Stimulated activated CD4-positive, alpha-beta T cell treated with anti-CD3 and anti-CD28 coated beads, Interleukin-15, amount 100 ng/mL, for 48 hours (primary cell): Measurements from ENCODE around the gene SV2C.
A peak's percentile ranks its signal among the peaks of the same experiment; 100 is the strongest.

ENCODE experiments used
- DNase-seq, 2 donors: peaks; one replicate each; pipeline ENCODE4 v3.0.0-alpha.2; 2020; ENCODE audit warnings: low read depth in 2 of 2

The SV2C gene

DNA sequence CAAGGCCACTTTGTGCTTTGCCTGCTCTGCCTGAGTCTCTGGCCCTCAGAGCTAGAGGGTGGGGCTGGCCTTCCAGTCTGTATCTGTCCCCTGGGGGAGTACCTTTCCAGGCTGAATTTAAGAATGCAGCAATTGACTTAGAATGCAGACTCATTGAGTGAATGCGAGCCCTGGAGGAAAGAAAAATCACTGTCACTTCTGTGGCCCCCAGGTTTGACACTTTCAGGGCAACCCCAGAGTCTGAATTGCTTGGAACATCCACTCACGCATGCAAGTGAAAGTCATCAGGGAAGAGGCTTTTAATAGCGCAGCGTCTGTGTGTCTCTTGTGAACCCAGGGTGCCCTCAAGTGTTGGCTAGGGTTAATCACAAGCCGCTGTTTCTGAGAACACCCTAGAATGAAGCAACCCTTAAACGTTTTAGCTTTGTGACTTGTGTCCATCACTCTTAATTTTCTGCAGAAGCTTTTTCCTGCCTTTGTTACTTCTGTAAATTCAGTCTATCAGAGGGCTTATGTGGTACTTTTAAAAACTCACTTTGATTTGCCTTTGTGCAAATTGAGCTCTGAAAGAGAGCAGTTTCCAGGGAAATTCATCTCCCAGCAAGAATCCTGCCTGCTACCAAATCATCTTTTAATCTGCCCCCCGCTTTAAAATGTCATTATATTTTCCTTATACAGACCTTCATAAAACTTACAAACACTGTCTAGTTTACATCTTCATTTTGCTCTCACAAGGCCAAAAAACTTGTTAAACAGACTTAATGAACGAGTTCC is 173.1 kb downstream of the SV2C start:
- DNase-seq = peak; percentile 38 to 45

DNA sequence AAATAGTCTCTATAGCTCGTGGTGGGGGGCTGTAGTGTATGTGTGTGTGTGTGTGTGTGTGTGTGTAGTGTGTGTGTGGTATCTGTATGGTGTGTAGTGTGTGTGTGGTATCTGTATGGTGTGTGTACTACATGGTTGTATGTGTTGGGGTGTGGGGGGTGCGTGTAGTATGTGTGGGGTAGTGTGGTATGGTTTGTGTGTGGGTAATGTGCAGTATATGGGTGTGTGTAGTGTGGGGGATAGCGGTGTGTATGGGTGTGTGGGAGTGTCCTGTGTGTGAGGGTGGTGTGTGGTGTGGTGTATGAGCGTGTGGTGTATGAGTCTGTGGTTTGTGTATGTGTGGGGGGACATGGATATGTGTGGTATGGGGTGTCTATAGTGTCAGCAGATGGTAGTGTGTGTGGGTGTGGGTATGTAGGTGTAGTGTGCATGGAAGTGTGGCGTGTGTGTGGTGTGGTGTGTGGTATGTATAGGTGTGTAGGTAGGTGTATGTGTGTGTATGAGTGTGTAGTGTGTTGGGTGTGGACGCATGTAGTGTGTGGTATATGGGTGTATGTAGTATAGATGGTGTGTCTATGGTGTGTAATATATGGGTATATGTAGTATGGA is 174.1 kb downstream of the SV2C start:
- no peak for DNase-seq

DNA sequence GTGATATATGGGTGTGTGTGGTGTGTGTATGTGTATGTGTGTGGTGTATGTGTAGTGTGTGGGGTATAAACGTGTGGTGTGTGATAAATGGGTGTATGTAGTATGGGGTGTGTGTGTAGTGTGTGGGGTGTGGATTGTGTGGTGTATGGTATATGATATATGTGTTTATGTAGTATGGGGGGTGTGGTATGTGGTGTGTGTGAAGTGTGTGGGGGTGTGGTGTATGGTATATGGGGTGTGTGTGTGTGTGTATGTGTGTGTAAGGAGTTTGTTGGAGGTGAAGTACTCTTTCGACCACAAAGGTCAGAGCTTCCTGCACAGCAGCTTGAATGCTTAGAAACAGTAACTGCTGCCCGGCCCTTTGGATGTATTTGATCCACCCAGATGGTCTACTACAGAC is 174.7 kb downstream of the SV2C start:
- no peak for DNase-seq

DNA sequence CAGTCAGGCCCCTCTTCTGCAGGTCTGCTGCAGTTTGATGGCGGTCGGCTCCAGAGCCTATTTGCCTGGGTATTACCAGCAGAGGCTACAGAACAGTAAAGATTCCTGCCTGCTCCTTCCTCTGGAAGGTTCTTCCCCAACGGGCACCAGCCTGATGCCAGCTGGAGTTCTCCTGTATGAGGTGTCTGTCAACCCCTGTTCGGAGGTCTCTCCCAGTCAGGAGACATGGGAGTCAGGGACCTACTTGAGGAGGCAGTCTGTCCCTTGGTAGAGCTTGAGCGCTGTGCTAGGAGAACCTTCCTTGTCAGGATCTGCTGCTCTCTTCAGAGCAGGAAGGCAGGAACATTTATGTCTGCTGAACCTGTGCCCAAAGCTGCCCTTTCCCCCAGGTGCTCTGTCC is 181.5 kb downstream of the SV2C start:
- DNase-seq = no peak

DNA sequence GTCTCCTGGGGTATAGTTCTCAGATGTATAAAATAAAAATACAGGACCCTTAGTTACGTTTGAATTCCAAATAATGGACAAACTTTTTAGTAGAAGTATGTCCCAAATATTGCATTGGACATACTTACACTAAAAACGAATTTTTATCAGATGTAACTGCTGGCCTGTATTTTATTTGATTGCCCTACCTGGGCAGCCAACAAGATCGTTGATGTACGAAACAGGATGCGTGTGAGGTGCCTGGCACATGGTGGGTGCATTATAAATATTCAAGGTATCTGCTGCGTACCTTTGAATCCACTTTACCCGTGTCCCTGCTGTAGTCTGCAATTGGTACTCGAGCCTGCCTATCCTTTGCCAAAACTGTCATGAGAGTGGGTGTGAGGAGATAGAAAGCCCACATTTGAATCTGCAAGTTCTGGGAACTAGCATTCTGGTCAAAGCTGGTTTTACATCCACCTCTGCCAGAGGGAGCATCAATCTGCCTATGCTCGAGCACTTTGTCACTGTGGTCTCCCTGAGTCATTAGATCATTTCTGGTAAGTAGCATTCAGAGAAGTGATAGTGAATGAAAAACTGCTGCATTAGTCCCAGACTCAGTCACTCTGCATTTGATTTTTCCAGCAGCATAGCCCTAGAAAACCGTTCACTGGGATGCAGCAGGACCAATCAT is 186.2 kb downstream of the SV2C start:
- DNase-seq = peak; percentile 40 to 50

DNA sequence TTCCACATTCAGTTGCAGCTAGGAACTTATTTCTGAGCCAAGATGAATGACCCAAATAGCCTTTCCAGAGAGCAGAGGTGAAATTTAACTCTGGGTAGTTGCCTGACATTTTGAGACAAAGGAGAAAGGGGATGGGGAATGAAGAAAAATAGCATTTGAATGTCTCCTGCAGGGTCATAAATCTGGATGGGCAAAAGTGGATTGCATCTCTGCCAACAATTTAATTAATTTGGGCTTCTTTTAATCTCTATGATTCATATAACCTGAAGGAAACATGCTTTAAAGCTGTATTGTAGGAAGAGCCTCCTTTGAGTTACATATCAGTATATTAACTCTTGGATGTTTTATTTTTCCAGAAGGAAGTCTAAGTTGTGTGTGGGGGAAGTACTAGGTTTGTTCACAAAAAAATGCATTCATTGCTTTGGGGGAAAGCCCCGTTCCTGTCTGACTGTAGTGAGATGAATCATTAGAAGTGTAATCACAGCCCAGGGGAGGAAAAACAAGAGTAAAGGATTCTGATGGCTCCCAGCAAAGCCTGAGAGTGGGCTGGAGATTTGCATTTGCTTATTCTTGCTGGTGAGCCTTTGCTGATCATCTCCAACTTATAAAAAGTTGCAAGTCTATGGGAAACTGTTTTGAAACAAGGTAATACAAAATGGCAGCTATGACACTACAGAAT is 186.9 kb downstream of the SV2C start:
- peak in 1 of 2 donors; percentile 16 for DNase-seq

DNA sequence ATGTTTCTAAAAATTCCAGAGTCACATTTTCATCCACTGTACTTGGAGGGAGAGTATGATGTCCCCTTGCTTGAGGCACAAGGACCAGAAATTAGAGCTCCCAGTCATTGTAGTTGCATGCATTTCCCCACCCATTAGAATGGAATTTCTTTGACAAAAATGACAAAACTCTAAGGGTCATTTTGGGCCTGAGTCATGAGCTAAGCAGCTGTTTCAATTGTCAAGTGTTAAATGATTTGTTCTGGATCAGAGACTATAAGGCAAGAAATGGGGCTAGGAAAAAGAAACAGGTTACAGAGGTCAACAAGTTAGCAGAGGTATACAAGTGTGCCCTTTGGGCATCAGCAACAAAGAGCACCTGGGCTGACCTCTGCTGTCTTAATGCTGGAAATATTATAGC is 188.7 kb downstream of the SV2C start:
- no peak for DNase-seq

DNA sequence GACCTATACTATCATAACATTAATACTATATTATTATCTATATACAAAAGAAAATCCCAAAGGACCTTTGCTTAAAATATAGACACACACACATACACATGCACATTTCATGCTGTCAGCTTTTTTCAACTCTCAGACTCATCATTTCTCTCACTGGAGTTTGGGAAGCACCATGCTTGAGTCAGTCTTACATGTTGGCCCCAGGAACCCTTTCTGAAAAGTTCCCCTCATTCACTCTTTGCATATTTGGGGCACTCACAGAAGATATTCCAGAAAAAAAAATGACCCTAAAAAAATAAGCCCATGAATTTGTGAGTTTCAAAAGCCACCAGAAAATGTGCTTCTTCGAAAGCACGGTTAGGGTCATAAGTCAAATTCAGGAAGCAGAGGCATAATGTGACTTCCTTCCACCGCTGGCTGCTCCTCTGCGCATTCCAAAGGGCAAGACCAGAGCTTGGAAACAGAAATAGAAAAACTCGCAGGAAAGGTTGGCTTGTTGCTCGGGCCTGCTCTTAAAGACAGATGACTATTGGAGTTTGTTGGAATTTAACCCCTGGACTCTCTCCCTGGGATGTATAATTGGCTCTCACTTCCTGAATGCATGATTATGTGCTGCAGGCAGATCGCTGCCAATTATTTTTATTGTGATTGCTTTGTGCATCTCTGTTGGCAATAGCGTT is 190.2 kb downstream of the SV2C start:
- DNase-seq = no peak

DNA sequence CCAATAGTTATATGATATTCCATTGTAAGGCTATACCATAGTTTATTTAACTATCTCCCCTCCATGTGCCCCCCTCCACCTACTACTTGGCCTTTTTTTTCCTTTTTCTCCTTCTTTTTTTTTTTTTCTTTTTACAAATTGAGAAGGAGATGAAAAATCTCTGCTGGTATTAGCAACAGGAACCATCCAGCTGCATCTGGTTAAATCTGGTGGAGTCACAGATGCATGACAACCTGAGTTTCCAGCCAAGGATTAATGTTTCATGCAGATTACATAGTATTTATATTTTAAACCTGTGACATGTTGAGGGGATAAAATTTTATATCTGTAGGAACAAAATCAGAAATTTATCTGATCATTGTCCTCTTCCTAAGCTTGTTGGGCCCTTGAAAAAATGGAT is 191.4 kb downstream of the SV2C start:
- DNase-seq = no peak

DNA sequence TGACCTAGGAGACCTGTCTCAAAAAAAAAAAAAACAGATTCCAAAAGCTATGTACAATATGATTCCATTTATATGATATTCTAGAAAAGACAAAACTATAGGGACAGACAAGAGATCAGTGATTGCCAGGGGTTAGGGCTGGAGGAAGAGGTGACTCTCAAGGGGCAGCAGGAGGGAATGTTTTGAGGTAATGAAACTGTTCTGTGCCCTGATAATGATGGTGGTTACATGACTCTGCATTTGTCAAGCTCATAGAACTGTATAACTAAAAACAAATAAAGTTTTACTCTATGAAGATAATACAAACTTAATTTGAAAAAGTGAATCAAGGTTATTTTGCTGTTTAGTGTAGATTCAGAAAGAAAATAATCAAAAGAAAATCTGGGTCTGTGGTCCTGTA is 194.6 kb downstream of the SV2C start:
- no peak for DNase-seq

DNA sequence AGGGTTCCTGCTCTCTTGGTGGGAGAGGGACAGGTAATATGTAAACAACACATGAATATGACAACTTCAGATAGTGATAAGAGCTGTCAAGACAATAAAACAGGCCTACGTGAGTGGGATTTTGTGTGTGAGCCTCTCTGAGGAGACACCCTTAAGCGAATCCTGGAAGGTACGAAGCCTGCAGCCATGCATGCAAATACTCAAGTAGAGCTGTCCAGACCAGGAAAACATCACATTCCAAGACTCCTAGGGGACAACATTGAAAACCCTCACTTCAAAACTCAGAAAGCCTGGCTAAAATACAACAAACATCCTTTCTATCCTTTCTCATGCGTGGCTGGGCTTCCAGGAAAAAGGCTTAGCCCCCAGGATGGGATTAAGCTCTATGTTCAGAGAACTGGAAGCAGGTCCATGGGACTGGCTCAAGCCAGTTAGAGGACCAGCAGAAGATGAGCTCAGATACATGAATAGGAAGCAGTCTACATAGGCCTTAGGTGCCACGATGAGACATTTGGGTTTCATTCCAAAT is 195.1 kb downstream of the SV2C start:
- no peak for DNase-seq

DNA sequence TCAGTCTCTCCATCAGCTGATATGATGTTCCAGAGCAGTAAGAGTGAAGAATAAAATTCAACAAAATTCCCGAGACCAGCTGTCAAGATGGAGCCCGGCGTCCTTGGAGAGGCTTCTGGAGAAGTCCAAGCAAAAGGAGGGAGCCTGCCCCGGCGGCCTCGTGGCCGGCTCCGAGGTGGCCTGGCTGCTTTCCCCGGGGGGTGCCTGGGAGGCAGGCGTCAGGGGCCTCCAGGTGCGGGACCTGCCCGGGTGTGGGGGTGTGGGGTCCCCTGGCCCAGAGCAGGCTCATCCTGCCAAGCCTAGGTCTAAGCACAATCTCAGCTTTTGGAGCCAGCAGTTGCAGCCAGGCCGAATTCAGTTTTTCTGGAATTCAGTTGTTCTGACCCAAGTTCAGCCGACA is 197.3 kb downstream of the SV2C start:
- DNase-seq = no peak

DNA sequence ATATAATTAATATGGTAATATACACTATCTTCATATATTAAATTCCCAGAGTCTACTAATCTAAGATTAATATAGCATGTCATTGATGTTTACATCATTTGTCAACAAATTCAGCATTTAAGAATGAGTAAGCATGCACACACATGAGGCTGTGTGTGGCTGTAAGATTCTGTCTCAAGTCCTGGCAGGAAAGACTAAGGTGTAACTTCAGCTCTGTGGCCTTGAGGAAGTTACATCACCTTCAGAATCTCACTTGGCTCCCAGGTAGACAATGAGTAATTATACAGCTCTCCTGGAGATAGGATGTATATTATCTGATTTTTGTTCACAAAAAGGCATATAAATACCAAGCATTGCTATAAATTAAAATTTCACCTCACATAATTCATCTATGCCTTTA is 200.5 kb downstream of the SV2C start:
- DNase-seq = no peak

DNA sequence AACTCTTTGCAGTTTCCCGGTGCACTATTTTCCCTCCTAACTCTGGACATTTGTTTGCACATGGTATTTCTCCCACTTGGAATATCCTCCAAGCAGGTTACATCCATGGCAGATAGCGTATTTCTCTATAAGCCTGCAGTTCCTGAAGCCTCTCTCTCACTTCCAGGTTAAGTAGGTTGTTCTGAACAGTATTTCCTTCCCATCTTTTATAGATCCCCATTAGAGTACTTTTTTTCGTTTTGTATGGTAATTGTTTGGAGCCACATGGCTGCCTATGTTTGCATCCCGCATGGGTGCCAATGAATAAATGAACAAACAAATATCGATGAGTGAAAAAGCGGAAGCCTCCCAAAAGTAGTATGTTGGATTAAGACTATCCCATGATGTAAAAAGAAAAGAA is 206.5 kb downstream of the SV2C start:
- DNase-seq = no peak

DNA sequence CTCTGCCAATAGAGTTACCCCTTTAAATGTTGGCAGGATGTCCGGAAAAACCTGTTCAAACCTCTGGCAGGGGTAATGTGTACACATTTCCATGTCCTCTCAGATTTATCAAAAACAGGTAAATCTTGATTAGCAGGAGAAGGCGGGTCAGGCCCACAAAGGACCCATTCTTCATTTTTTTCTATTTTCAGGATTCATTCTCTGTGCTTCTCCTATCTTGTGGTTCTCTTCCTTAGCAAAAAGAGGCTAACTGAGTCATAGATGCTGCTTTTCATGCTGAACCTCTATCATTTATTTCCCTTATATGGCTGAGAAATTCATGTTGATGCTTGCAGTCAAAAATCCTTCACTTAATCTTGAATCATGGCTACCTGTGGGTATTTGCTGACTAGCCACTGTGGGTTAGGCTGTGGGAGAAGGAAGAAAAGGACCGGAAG is 207.2 kb downstream of the SV2C start:
- DNase-seq = no peak

DNA sequence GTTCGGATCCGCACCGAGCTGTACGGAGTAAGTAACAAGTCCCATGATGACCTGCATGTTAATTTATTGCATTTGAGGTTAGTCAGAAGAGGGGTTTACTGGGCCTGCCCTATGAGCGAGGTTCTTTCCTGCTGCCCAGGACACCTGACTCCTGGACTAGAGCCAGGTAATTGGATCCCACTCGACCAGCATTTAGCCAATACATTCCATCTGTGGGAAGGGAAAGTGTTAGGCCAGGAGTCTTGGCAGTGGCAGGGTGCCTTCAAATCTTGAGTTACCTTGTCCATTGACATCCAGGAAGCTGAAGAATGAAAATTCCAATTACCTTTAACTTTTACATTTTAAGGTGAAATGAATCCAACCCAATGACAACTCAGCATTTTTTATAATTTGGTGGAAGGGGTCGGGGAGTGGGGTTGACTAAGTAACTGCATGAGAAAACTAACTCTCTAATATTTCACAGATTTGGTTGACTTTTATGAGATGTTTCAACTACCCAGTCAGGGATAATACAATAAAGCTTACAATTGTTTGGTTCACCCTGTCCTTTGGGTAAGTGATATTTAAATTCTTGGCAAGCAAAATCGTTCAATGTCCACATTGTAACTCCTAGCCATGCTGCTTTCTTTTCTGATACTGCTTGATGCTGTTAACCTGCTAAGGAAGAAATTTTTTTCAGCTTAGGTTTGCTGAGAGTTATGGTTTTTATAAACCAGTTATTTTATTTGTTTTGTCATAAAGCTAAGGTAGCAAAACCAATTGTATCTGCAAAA is 208.3 kb downstream of the SV2C start:
- DNase-seq = no peak

DNA sequence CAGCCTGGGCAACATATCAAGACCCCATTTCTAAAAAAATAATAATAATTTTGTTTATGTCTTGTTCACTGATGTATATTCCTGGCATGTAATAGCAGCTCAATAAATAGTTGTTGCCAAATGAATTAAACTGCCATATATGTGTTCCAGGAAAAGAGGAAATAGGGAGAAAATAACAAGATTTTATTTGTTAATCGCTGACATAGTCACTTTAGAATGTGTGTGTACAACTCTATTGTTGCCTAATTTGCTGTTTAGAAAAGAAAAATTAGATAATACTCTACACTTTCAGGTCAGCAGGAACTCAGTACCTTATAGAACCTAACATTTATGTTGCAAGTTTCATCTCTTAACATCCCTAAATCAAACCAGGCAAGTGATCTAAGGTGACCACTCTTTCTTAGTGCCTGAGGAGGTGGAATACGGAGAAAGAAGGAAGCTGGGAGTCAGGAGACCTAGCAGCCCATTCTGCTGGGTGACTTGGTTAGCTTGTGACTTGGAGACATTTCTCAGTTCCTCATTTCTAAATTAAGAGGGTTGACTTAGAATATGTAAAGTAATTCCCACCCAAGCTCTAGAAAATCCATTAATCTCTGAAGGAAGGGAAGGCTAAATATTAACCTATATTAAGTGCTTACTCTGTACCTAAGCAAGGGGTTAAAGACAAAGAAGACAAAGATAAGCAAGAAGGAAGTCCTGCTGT is 209.6 kb downstream of the SV2C start:
- no peak for DNase-seq

DNA sequence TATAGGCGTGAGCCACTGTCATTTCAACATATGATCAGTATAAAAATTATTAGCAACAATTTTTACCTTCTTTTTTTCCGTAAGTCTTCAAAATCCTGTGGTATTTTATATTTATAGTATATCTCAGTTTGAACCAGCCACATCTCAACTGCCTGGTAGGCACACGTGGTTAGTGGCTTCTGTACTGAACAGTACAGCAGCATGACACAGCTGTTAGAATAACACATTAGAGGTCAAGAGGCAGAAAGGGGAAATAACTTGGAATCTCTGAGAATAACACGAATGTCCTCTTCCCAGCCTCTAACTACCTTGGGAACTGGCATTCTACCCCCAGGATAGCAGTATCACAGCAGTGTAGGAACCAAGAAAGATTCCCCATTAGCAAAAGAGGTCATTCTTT is 211.4 kb downstream of the SV2C start:
- no peak for DNase-seq

DNA sequence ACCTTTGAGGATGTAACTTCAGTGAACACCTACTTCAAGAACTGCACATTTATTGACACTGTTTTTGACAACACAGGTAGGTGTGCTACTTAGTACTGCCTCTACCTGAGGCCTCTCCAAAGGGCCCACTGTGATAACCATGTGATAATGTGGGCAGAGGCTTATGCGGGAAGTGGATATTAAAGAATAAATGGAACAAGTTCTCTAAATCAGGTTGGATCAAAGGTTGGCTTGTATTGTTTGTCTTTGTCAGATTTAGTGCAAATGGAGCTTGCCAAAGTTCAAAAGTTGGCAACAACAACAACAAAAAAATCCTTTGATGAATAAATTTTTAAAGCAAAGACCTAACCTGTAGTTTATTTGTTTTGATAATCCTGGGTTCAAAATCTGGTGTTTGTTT is 215.7 kb downstream of the SV2C start:
- DNase-seq = no peak

DNA sequence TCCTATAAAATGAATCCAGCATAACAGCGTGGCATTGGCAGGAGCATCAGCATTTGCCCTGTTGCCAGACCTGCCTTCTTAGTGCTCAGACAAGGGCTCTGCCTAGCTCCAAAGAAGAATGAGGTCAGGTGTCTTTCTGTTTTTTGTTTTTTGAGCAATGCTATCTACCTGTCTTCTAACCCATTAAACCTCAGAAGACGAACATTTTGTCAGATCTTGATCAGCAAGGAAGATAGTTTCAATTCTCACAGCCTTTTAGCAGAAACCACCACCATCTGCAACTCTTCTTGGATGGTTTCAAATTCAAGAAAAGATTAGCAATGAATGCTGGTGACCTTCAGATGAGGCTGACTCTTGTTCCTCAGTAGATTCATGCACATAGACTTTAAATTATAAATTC is 216.4 kb downstream of the SV2C start:
- DNase-seq = no peak
